ENCODE measurements around the gene ERAP2. TPM values are rescaled to one million over a fixed set of nuclear protein-coding genes. Genes with fewer than 3 reads are reported as not detected.

Gene ERAP2
- total RNA-seq, 1 donor from 2014 or later, result 14.8 TPM

DNA sequence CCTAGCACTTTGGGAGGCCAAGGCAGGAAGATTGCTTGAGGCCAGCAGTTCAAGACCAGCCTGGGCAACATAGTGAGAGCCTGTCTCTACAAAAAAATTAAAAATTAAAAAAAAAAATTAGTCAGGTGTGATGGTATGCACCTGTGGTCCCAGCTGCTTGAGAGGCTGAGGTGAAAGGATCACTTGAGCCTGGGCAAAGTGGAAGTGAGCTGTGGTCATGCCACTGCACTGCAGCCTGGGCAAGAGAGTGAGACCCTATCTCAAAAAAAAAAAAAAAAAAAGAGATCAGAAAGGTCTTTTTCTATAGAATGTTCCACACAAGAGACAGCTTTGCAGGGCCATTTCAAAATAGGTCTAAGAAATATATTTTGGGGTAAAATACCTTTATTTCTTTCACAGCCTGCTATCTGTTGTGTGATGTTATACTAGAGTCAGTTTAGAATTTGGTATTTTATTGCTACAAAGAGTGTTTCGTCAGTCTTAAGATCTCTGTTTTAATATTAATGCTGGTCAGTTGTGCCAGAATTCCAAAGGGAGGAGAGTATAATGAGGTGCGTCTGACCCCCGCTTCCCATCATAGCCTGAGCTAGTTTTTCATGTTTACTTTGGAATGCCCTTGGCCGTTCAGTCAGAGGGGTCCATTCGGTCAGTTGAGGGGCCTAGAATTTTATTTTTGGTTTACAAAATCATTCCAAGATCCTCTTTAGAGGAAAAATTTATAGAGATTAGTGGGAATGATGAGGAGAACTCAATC is 69.0 kb downstream of the ERAP2 start:
- ATAC-seq (no peak), DNase-seq (ENCODE audit: low spot score) (no peak)
- intact Hi-C loops (cut with DNase I), result no loop called here

DNA sequence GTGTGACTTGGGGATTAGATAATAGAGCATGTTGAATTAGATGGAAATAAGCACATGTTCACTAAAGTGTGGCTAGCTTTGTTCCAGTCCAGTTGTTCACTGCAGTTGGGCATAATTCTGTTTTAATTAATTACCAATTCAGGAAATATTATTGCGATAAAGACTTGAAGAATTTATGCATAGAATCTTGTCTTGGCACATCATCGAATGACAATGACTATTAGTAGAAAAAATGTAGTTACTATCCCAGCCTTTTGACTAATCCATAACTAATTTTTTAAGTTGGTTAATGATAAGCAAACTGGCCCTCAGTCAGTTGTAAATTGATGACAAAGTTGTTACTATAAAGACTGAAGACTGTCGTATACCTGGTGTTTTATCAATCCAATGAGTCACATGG is 70.1 kb downstream of the ERAP2 start:
- ATAC-seq, result no peak
- DNase-seq (ENCODE audit: low spot score), result no peak
- intact Hi-C loops (cut with DNase I), result no loop called here

- intact Hi-C loops (cut with DNase I), result no loop called here
- DNase-seq (ENCODE audit: low spot score) (no peak), ATAC-seq (no peak)
These were observed 75.9 kb downstream of the ERAP2 start for GRCh38 chr5:96952118-96952750.

- intact Hi-C loops (cut with DNase I), result no loop called here
- ATAC-seq (no peak), DNase-seq (ENCODE audit: low spot score) (no peak)
These were observed 76.9 kb downstream of the ERAP2 start for GRCh38 chr5:96952974-96953730.

- ATAC-seq (no peak), DNase-seq (ENCODE audit: low spot score) (no peak)
- intact Hi-C loops (cut with DNase I), result no loop called here
These were observed 81.2 kb downstream of the ERAP2 start for GRCh38 chr5:96957254-96958049.

DNA sequence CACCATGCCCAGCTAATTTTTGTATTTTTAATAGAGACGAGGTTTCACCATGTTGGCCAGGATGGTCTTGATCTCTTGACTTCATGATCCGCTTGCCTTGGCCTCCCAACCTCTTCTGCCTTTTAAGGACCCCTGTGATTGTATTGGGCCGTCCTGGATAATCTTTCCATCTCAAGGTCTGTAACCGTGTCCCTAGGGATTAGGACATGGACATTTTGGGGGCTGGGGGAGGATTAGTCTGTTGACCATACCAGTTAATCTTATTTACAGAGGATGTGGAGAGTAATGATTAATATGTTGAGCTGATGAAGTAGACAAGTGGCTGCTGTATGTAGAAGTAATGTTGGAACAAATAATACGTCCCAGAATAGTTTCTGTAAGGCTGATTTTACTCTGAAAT is 82.7 kb downstream of the ERAP2 start:
- DNase-seq (ENCODE audit: low spot score), result no peak
- intact Hi-C loops (cut with DNase I), result no loop called here
- no peak for ATAC-seq

DNA sequence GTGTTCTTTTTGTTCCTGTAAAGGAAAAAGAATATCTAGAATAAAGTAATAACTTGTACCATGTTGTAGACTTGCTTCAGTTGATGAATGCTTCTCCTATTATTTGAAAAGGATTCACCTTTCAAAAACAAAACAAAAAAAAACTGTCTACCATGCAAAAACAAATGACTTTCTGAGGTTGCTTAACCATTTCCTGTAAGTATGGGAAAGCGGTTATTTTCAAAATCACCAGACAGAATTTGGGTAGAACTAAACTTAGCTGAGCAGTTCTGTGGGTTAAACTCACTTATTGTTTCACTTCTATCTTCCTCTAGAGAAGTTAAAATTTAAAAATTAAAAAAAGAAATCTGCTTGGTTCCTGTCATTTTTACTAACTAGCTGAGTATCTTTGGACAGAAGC is 84.8 kb downstream of the ERAP2 start:
- ATAC-seq (no peak), DNase-seq (ENCODE audit: low spot score) (no peak)
- intact Hi-C loops (cut with DNase I), result no loop called here

GRCh38 chr5:96962540-96962991 is 86.3 kb downstream of the ERAP2 start:
- DNase-seq (ENCODE audit: low spot score), result no peak
- ATAC-seq, result peak; percentile 39
- intact Hi-C loops (cut with DNase I), result no loop called here

DNA sequence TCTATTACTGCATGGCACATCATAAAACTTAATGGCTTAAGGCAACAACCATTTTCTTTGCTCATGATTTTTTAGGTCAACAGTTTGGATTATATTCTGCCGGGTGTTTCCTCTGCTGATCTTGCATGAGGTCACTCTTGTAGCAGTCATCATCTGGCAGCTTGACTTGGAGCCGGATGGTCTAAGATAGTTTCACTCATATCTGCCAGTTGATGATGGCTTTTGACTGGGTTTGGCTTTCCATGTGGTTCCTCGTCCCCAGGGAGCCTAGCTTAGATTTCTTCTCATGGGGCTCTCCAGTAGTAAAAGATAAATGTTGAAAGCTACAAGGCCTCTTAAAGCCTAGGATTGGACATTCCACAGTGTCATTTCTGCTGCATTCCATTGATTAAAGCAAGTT is 87.0 kb downstream of the ERAP2 start:
- DNase-seq (ENCODE audit: low spot score), result no peak
- intact Hi-C loops (cut with DNase I), result no loop called here
- ATAC-seq, result peak; percentile 94

DNA sequence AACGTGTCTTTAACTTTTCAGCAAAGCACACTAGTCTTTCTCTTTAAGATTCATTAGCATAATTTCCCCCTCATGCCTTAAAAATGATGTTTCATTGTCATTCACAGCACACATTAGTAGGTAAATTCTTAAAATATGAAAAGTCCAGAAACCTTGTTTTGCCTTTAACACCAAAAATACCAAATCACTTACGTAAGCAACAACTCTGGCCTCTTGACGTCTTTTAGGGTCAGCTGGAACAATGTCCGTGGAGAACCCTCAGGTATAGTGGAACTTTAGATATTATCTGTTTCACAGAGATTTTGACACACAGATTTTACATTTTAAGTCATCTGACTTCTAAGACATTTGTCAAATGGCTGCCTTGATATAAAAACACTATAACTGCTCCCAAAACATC is 90.5 kb downstream of the ERAP2 start:
- ATAC-seq (no peak), DNase-seq (ENCODE audit: low spot score) (no peak)
- intact Hi-C loops (cut with DNase I), result no loop called here

DNA sequence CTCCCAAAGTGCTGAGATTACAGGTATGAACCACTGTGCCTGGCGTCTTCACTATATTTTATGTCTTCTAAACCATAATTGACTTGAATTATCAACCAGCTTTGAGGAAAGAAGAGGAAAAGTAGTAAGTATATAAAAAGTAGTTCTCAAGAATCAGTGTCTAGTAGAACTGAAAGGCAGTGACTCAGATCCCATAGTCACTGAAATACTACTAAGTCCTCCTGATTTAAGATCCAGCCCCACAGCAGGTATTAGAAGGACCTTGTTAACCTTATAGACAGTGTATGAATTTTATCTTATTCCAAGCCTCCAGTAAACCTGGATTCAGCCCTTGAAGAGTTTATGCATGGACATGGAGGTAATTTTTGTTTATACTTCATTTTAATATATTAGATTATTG is 91.1 kb downstream of the ERAP2 start:
- DNase-seq (ENCODE audit: low spot score), result no peak
- ATAC-seq, result no peak
- intact Hi-C loops (cut with DNase I), result no loop called here

GRCh38 chr5:96968074-96968473 is 91.8 kb downstream of the ERAP2 start:
- DNase-seq (ENCODE audit: low spot score) (no peak), ATAC-seq (no peak)
- intact Hi-C loops (cut with DNase I), result no loop called here

- intact Hi-C loops (cut with DNase I), result no loop called here
- no peak for DNase-seq (ENCODE audit: low spot score)
- peak; percentile 36 for ATAC-seq
These were observed 92.3 kb downstream of the ERAP2 start for GRCh38 chr5:96968614-96969013.

Other genes starting within 250 kb of the ERAP2 start
- 295 TPM for gene CAST, start 214.1 kb upstream of the ERAP2 start, total RNA-seq
- 58.4 TPM for gene ERAP1, start 68.6 kb upstream of the ERAP2 start, total RNA-seq
- 43.1 TPM for gene LNPEP, start 59.6 kb downstream of the ERAP2 start, total RNA-seq

Data from sciatic nerve (tissue), 2 donors.